Natural killer cell (primary cell): ENCODE results near the gene FRZB. TPM values are rescaled to one million over a fixed set of nuclear protein-coding genes. Genes with fewer than 3 reads are reported as not detected.
"Not testable (repeated sequence)": the region's sequence is repeated elsewhere in the genome, so short reads cannot be mapped to it uniquely, and the experiment has no call there.

Experiments used
- ATAC-seq, 3 donors: fragments of 150-1000 bp in 2 of 3; fragments of 200-7000 bp in 1 of 3; cut with Tn5 transposase; 1 replicate in 1 of 3; 2 replicates in 2 of 3; pipeline ENCODE4 v1.10.0; 2021; ENCODE audit warnings: mild to moderate bottlenecking in 2 of 3, moderate library complexity in 2 of 3
- DNase-seq, 2 donors: peaks; one replicate each; pipeline versions ENCODE4 v3.0.0 to v3.0.0-alpha.2; 2013 to 2021; ENCODE audit warnings: mixed read lengths in 1 of 2
- H3K27ac ChIP-seq: one replicate; pipeline ENCODE4 v1.5.1; 2013; ENCODE audit warnings: mild to moderate bottlenecking, low read length
- H3K27me3 ChIP-seq: one replicate; pipeline ENCODE4 v1.6.1; 2013; ENCODE audit warnings: low read length; ENCODE audit not compliant: control insufficient read depth, insufficient read depth
- H3K36me3 ChIP-seq: one replicate; pipeline ENCODE4 v1.6.1; 2013; ENCODE audit warnings: low read length; ENCODE audit not compliant: control insufficient read depth, insufficient read depth
- H3K4me1 ChIP-seq: one replicate; pipeline ENCODE4 v1.6.1; 2013; ENCODE audit warnings: low read length; ENCODE audit not compliant: control insufficient read depth, insufficient read depth
- H3K4me3 ChIP-seq: one replicate; pipeline ENCODE4 v1.5.1; 2013; ENCODE audit warnings: low read length
- H3K9me3 ChIP-seq: one replicate; pipeline ENCODE4 v1.6.1; 2013; ENCODE audit warnings: low read length; ENCODE audit not compliant: control insufficient read depth, insufficient read depth
- H3K27ac Mint-ChIP-seq, 2 donors: one replicate each; pipeline ENCODE4 v1.8.0; 2022; ENCODE audit warnings: mild to moderate bottlenecking in 2 of 2, mixed read lengths in 2 of 2, moderate library complexity in 1 of 2
- H3K27me3 Mint-ChIP-seq, 2 donors: one replicate each; pipeline ENCODE4 v1.8.0; 2022; ENCODE audit warnings: low read depth in 2 of 2, mixed read lengths in 2 of 2
- H3K36me3 Mint-ChIP-seq: one replicate; pipeline ENCODE4 v1.8.0; 2022; ENCODE audit warnings: mixed read lengths
- H3K4me1 Mint-ChIP-seq, 2 donors: one replicate each; pipeline ENCODE4 v1.8.0; 2022; ENCODE audit warnings: mixed read lengths in 2 of 2
- H3K4me3 Mint-ChIP-seq: one replicate; pipeline ENCODE4 v1.8.0; 2022; ENCODE audit warnings: mild to moderate bottlenecking, moderate library complexity, mixed read lengths
- H3K9me3 Mint-ChIP-seq, 2 donors: one replicate each; pipeline ENCODE4 v1.8.0; 2022; ENCODE audit warnings: mixed read lengths in 2 of 2
- CTCF ChIP-seq: fragments of 200-600 bp; IDR thresholded peaks from one replicate; pipeline ENCODE4 v1.8.0; 2022; ENCODE audit warnings: antibody characterized with exemption
- WGBS: methylation state at CpG from one replicate; pipeline ENCODE4 v1.1.7; 2013; ENCODE audit warnings: missing lambda C conversion rate; ENCODE audit not compliant: insufficient coverage; 5-methylcytosine and 5-hydroxymethylcytosine counted together
- intact Hi-C: fragments of 100-400 bp; cut with micrococcal nuclease; formaldehyde crosslinking; loops from one replicate; pipeline ENCODE4 v1.14.2; 2022
- total RNA-seq, 4 donors: library from RNA; stranded (reverse); fragments of 120-200 nt in 1 of 4; gene quantifications; one replicate each; pipeline versions ENCODE4 v1.2.3 to v1.2.4, GENCODE V29; 2013 to 2022

The FRZB gene
- total RNA-seq, 3 donors from 2014 or later (not counting 1 experiment from before 2014, with no cell fraction given): not detected

- 89% methylated on average over 11 of the region's 11 CpGs for WGBS
- H3K4me1 ChIP-seq: no peaks in the 10 kb centered on the region
- H3K9me3 ChIP-seq: no peaks in the 10 kb centered on the region
- H3K27me3 Mint-ChIP-seq: no peaks in the 10 kb centered on the region
- H3K9me3 Mint-ChIP-seq: peaks cover 2 to 5% of the 10 kb centered on the region in 2 donors
- no peaks in the 10 kb centered on the region for H3K36me3 ChIP-seq
- no peak for DNase-seq
- TF ChIP-seq CTCF: no peak
- H3K36me3 Mint-ChIP-seq: no peaks in the 10 kb centered on the region
- no peak overlapping the region for H3K4me3 Mint-ChIP-seq
- ATAC-seq: no peak
- no peak overlapping the region for H3K27ac ChIP-seq
- intact Hi-C loops: no loop called here
- no peaks in the 10 kb centered on the region for H3K27me3 ChIP-seq
- no peak overlapping the region for H3K27ac Mint-ChIP-seq
- no peaks in the 10 kb centered on the region for H3K4me1 Mint-ChIP-seq
- no peak overlapping the region for H3K4me3 ChIP-seq
Observed at GRCh38 chr2:182893666-182894065, 27.2 kb upstream of the FRZB start.

- H3K27me3 Mint-ChIP-seq, H3K27ac ChIP-seq, H3K27me3 ChIP-seq, H3K27ac Mint-ChIP-seq, intact Hi-C loops, DNase-seq, H3K9me3 ChIP-seq, H3K4me3 Mint-ChIP-seq, H3K9me3 Mint-ChIP-seq, H3K4me1 Mint-ChIP-seq, H3K4me3 ChIP-seq, ATAC-seq, H3K4me1 ChIP-seq, H3K36me3 Mint-ChIP-seq, H3K36me3 ChIP-seq: not testable (repeated sequence)
- 93% methylated on average over 4 of the region's 7 CpGs for WGBS
Observed at GRCh38 chr2:182893035-182893434, 26.6 kb upstream of the FRZB start.

- no peaks in the 10 kb centered on the region for H3K4me1 ChIP-seq
- no peaks in the 10 kb centered on the region for H3K9me3 ChIP-seq
- ATAC-seq (no peak), DNase-seq (no peak)
- no peak overlapping the region for H3K4me3 ChIP-seq
- Mint-ChIP-seq H3K27ac (no peak overlapping the region), H3K36me3 (no peaks in the 10 kb centered on the region), H3K27me3 (no peaks in the 10 kb centered on the region), H3K4me1 (no peaks in the 10 kb centered on the region), H3K9me3 (peaks cover 2% of the 10 kb centered on the region in 2 donors), H3K4me3 (no peak overlapping the region)
- no peak for TF ChIP-seq CTCF
- no peaks in the 10 kb centered on the region for H3K36me3 ChIP-seq
- H3K27ac ChIP-seq: no peak overlapping the region
- WGBS: 60% methylated on average over 2 of the region's 4 CpGs
- H3K27me3 ChIP-seq: no peaks in the 10 kb centered on the region
- intact Hi-C loops: no loop called here
Observed at GRCh38 chr2:182891611-182892010, 25.2 kb upstream of the FRZB start.

GRCh38 chr2:182890773-182891378, 24.4 kb upstream of the FRZB start:
- Histone ChIP-seq H3K4me1 (no peaks in the 10 kb centered on the region), H3K27ac (no peak overlapping the region), H3K27me3 (no peaks in the 10 kb centered on the region), H3K4me3 (no peak overlapping the region), H3K9me3 (no peaks in the 10 kb centered on the region), H3K36me3 (no peaks in the 10 kb centered on the region)
- H3K27ac Mint-ChIP-seq: no peak overlapping the region
- 85% methylated on average over 1 of the region's 3 CpGs for WGBS
- TF ChIP-seq CTCF: no peak
- H3K4me3 Mint-ChIP-seq: no peak overlapping the region
- H3K4me1 Mint-ChIP-seq: no peaks in the 10 kb centered on the region
- intact Hi-C loops: no loop called here
- ATAC-seq: no peak
- H3K36me3 Mint-ChIP-seq: no peaks in the 10 kb centered on the region
- DNase-seq: no peak
- no peaks in the 10 kb centered on the region for H3K9me3 Mint-ChIP-seq
- H3K27me3 Mint-ChIP-seq: no peaks in the 10 kb centered on the region
